Effector memory CD8-positive, alpha-beta T cell (primary cell): ENCODE data around the gene PAFAH1B1.
"Not testable (repeated sequence)": the region's sequence is repeated elsewhere in the genome, so short reads cannot be mapped to it uniquely, and the experiment has no call there.

Experiments
- ATAC-seq: fragments of 150-1000 bp; cut with Tn5 transposase; replicated peaks from 2 replicates; pipeline ENCODE4 v1.10.0; 2021; ENCODE audit warnings: mild to moderate bottlenecking, moderate library complexity
- DNase-seq, 3 experiments: peaks; one replicate each; pipeline ENCODE4 v3.0.0; 2021
- H3K27ac Mint-ChIP-seq, 2 donors: one replicate each; pipeline ENCODE4 v1.8.0; 2022; ENCODE audit warnings: mild to moderate bottlenecking in 2 of 2, mixed read lengths in 2 of 2, moderate library complexity in 2 of 2
- H3K27me3 Mint-ChIP-seq, 2 donors: one replicate each; pipeline ENCODE4 v1.8.0; 2022; ENCODE audit warnings: mixed read lengths in 2 of 2
- H3K36me3 Mint-ChIP-seq: one replicate; pipeline ENCODE4 v1.8.0; 2022; ENCODE audit warnings: mild to moderate bottlenecking, moderate library complexity, mixed read lengths; ENCODE audit not compliant: insufficient read depth
- H3K4me1 Mint-ChIP-seq, 2 donors: one replicate each; pipeline ENCODE4 v1.8.0; 2022; ENCODE audit warnings: low read depth in 2 of 2, mixed read lengths in 2 of 2
- H3K4me3 Mint-ChIP-seq, 2 donors: one replicate each; pipeline ENCODE4 v1.8.0; 2022; ENCODE audit warnings: mild to moderate bottlenecking in 2 of 2, mixed read lengths in 2 of 2, moderate library complexity in 2 of 2
- H3K9me3 Mint-ChIP-seq, 2 donors: one replicate each; pipeline ENCODE4 v1.8.0; 2022; ENCODE audit warnings: mixed read lengths in 2 of 2

The PAFAH1B1 gene

GRCh38 chr17:2571523-2572303 lies 21.7 kb upstream of the PAFAH1B1 start:
- no peak for ATAC-seq
- no peak overlapping the region for H3K4me3 Mint-ChIP-seq
- H3K36me3 Mint-ChIP-seq: no peaks in the 10 kb centered on the region
- H3K27me3 Mint-ChIP-seq: peaks cover 9 to 29% of the 10 kb centered on the region in 2 donors
- H3K27ac Mint-ChIP-seq: peak overlapping the region in 1 of 2 donors; percentile 35
- no peak for DNase-seq
- H3K4me1 Mint-ChIP-seq: peaks cover 0 to 3% of the 10 kb centered on the region in 2 donors
- no peaks in the 10 kb centered on the region for H3K9me3 Mint-ChIP-seq

DNA sequence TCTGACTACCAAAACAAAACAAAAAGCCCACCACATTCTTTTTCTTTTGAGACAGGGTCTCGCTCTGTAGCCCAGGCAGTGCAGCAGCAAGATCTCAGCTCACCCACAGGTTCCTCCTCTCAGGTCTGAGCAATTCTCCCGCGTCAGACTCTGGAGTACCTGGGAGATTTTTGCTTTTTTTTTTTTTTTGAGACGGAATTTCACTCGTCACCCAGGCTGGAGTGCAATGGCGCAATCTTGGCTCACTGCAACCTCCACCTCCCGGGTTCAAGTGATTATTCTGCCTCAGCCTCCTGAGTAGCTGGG lies 21.2 kb upstream of the PAFAH1B1 start:
- not testable (repeated sequence) for ATAC-seq, H3K36me3 Mint-ChIP-seq, H3K9me3 Mint-ChIP-seq, H3K4me1 Mint-ChIP-seq, DNase-seq, H3K27ac Mint-ChIP-seq, H3K4me3 Mint-ChIP-seq
- peaks cover 9 to 35% of the 10 kb centered on the region in 2 donors for H3K27me3 Mint-ChIP-seq

GRCh38 chr17:2580151-2580550 lies 13.3 kb upstream of the PAFAH1B1 start:
- no peaks in the 10 kb centered on the region for H3K36me3 Mint-ChIP-seq
- H3K4me1 Mint-ChIP-seq: no peaks in the 10 kb centered on the region
- DNase-seq: no peak
- no peaks in the 10 kb centered on the region for H3K9me3 Mint-ChIP-seq
- ATAC-seq: no peak
- no peak overlapping the region for H3K4me3 Mint-ChIP-seq
- H3K27ac Mint-ChIP-seq: no peak overlapping the region
- peaks cover 20 to 41% of the 10 kb centered on the region in 2 donors for H3K27me3 Mint-ChIP-seq

GRCh38 chr17:2580661-2581060 lies 12.8 kb upstream of the PAFAH1B1 start:
- Mint-ChIP-seq H3K36me3 (no peaks in the 10 kb centered on the region), H3K27me3 (peaks cover 20 to 39% of the 10 kb centered on the region in 2 donors), H3K9me3 (no peaks in the 10 kb centered on the region), H3K4me1 (no peaks in the 10 kb centered on the region), H3K4me3 (no peak overlapping the region), H3K27ac (no peak overlapping the region)
- DNase-seq (no peak), ATAC-seq (no peak)

- H3K4me1 Mint-ChIP-seq: no peaks in the 10 kb centered on the region
- ATAC-seq (no peak), DNase-seq (no peak)
- H3K27me3 Mint-ChIP-seq: peaks cover 24 to 30% of the 10 kb centered on the region in 2 donors
- no peaks in the 10 kb centered on the region for H3K9me3 Mint-ChIP-seq
- H3K36me3 Mint-ChIP-seq: no peaks in the 10 kb centered on the region
- no peak overlapping the region for H3K4me3 Mint-ChIP-seq
- H3K27ac Mint-ChIP-seq: no peak overlapping the region
Measured at GRCh38 chr17:2582493-2582892, 11.0 kb upstream of the PAFAH1B1 start.

DNA sequence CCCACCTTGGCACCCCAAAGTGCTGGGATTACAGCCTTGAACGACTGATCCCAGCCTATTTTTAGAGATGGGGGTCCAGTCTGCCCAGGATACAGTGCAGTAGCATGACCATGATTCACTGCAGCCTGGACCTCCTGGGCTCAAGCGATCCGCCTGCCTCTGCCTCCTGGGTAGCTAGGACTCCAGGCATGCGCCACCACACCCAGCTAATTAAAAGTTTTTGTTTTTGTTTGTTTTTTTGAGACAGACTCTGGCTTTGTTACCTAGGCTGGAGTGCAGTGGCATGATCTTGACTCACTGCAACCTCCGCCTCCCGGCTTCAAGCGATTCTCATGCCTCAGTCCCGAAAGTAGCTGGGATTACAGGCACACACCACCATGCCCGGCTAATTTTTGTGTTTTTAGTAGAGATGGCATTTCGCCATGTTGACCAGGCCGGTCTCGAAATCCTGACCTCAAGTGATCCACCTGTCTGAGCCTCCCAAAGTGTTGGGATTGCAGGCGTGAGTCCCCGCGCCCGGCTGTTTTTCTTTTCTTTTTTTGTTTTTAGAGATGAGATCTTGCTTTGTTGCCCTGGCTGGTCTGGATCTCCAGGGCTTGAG lies 2.3 kb upstream of the PAFAH1B1 start:
- ATAC-seq (no peak), DNase-seq (no peak)
- Mint-ChIP-seq H3K4me3 (no peak overlapping the region), H3K9me3 (no peaks in the 10 kb centered on the region), H3K27me3 (peaks cover 4 to 9% of the 10 kb centered on the region in 2 donors), H3K36me3 (peaks cover 22% of the 10 kb centered on the region), H3K27ac (no peak overlapping the region), H3K4me1 (peaks cover 11 to 16% of the 10 kb centered on the region in 2 donors)

DNA sequence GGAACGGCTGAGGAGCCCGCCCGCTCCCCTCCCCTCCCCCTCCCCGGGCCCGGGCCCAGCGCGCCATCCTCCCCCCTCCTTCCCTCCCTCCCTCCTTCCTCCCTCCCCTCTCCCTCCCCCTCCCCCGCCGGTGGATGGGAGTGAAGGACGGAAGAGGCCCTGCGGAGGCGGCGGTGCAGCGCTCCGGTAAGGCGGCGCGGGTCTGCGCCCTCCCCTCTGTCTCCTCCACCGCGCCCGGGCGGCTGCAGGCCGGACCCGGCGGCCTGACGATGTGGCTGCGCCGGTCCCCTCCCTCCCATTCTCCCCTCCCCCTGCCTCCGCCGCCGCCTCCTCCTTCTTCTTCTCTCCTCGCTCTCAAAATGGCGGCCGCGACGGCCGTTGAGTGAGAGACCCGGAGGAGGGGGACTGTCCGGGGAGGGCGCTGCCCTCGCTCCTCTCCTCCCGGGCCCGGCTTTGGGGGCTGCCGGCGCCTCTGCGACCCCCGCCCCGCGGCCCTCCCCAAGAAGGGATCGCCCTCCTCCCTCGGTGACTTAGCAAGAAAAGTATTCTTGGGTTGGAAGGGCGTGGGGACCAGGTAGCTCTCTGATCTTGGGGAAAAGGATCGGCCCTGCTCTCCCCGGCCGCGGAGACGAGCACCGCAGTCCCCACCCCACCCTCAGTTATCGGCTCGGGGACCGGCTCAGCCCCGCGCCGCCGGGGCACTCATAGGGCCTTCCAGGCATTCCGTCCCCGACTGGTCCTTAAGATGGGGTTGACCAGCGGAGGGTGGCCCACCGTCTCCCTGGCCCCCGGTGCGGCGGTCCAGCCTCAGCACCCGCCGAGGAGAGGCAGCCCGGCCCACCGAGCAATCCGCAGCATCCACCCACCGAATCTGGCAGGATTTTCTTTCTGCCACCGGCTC lies 617 bp downstream of the PAFAH1B1 start:
- peaks cover 26 to 42% of the 10 kb centered on the region in 2 donors for H3K4me1 Mint-ChIP-seq
- H3K9me3 Mint-ChIP-seq: no peaks in the 10 kb centered on the region
- H3K36me3 Mint-ChIP-seq: peaks cover 28% of the 10 kb centered on the region
- peak; percentile 64 to 76 (median 67) for DNase-seq
- peak; percentile 57 for ATAC-seq
- no peaks in the 10 kb centered on the region for H3K27me3 Mint-ChIP-seq
- peak overlapping the region; percentile 74 to 94 for H3K27ac Mint-ChIP-seq
- peak overlapping the region; percentile 85 to 89 for H3K4me3 Mint-ChIP-seq

DNA sequence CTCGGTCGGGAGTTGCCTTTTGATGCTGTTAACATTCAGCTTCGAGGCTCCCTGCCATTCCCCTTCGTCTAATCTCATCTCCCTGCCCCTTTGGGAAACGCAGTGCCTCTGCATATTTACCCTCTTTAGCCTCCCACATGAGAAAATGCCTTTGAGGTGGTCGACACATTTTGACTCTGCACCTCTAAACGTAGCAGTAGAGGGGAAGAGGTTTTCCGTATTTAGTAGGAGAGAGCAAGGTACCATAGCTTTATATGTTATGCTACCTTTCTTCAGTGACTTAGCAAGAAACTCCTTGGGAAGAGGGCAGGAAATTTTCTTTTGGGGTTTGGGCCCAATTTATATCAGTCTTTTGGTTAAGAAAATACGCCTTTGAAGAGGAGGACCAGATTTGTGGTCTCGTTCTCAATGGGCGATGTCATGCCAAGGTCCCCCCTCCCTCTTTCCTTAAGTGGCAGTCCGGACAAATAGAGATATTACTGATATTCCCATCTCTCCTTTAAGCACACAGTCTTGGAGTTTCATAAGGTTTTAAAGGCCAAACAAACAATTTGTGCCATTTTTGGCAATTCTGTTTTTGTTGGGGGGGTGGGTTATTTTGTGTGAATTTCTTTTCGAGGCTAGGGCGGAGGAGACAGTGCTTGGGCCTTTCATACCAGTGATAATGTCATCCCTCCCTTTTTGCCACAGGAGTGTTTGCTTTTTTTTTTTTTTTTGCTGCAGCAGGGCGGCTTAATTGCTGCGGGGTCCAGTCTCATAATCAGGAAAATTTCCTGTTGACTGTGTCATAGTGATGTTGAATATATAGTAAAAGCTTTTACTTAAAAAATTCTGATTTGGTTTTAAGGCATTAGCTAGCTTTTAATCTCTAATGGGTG lies 1.5 kb downstream of the PAFAH1B1 start:
- peak in 1 of 3 experiments; percentile 6 for DNase-seq
- H3K27ac Mint-ChIP-seq: peak overlapping the region; percentile 74 to 94
- peaks cover 31 to 49% of the 10 kb centered on the region in 2 donors for H3K4me1 Mint-ChIP-seq
- H3K4me3 Mint-ChIP-seq: peak overlapping the region; percentile 85 to 89
- peaks cover 28% of the 10 kb centered on the region for H3K36me3 Mint-ChIP-seq
- H3K27me3 Mint-ChIP-seq: no peaks in the 10 kb centered on the region
- ATAC-seq: no peak
- H3K9me3 Mint-ChIP-seq: no peaks in the 10 kb centered on the region

GRCh38 chr17:2595716-2596115 lies 2.3 kb downstream of the PAFAH1B1 start:
- Mint-ChIP-seq H3K27ac (peak overlapping the region in 1 of 2 donors; percentile 80), H3K9me3 (no peaks in the 10 kb centered on the region), H3K4me3 (peak overlapping the region; percentile 85 to 89), H3K4me1 (peaks cover 31 to 52% of the 10 kb centered on the region in 2 donors), H3K27me3 (no peaks in the 10 kb centered on the region), H3K36me3 (peaks cover 28% of the 10 kb centered on the region)
- ATAC-seq (no peak), DNase-seq (no peak)

DNA sequence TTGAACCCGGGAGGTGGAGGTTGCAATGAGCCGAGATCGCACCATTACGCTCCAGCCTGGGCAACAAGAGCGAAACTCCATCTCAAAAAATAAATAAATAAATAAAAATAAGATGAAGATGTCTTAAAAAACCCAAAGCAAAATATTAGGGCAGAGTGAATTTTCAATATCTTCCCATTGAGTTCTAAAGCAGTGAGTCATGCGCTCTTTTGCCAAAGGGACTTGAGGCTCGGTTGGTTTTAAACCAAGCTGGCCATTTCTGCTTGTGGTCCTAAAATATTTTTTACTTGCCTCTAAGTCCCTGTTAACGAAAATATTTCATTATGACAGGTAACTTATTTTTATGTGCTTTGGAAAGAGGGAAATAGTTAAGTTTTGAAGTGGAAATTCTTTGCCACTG lies 4.7 kb downstream of the PAFAH1B1 start:
- Mint-ChIP-seq H3K4me3 (peak overlapping the region; percentile 62 to 89), H3K36me3 (peaks cover 31% of the 10 kb centered on the region), H3K9me3 (no peaks in the 10 kb centered on the region), H3K4me1 (peaks cover 42 to 68% of the 10 kb centered on the region in 2 donors), H3K27ac (peak overlapping the region in 1 of 2 donors; percentile 84), H3K27me3 (no peaks in the 10 kb centered on the region)
- ATAC-seq: no peak
- no peak for DNase-seq

GRCh38 chr17:2602597-2603017 lies 9.2 kb downstream of the PAFAH1B1 start:
- Mint-ChIP-seq H3K4me1 (peaks cover 42 to 66% of the 10 kb centered on the region in 2 donors), H3K4me3 (peak overlapping the region in 1 of 2 donors; percentile 29), H3K27me3 (no peaks in the 10 kb centered on the region), H3K27ac (peak overlapping the region; percentile 2 to 3), H3K9me3 (no peaks in the 10 kb centered on the region), H3K36me3 (peaks cover 21% of the 10 kb centered on the region)
- ATAC-seq (no peak), DNase-seq (no peak)

DNA sequence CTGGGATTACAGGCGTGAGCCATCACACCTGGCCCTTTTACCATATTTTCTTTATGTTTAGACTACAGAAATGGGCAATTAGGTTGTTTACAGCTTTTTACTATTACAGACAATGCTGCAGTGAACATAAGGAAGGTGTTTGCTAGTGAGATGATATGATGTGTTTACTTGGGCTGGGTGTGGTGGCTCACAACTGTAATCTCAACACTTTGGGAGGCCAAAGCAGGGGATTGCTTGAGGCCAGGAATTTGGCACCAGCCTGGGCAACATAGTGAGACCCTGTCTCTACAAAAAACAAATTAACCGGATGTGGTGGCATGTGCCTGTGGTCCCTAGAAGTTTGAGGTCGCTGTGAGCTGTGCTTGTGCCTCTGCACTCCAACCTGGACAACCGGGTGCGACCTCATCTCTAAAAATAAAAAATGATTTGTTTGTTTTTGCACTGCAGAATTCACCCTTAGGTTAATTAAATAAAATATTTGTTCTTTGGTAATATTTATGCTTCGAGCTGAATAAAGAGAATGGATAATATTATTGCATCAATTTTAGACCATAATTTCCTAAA lies 15.0 kb downstream of the PAFAH1B1 start:
- no peaks in the 10 kb centered on the region for H3K27me3 Mint-ChIP-seq
- peak; percentile 46 for ATAC-seq
- H3K27ac Mint-ChIP-seq: peak overlapping the region; percentile 19 to 46
- H3K4me3 Mint-ChIP-seq: peak overlapping the region; percentile 33 to 64
- H3K9me3 Mint-ChIP-seq: no peaks in the 10 kb centered on the region
- H3K36me3 Mint-ChIP-seq: peaks cover 22% of the 10 kb centered on the region
- DNase-seq: no peak
- H3K4me1 Mint-ChIP-seq: peaks cover 41 to 63% of the 10 kb centered on the region in 2 donors
